GM23338 (cell line): Measurements from ENCODE around the gene ALKAL2. TPM values are rescaled to one million over a fixed set of nuclear protein-coding genes. Genes with fewer than 3 reads are reported as not detected.

ENCODE experiments used
- ATAC-seq: fragments of 200-7000 bp; cut with Tn5 transposase; 3 replicates; pipeline ENCODE4 v1.9.1; 2020
- DNase-seq: peaks from one replicate; pipeline ENCODE4 v3.0.0-alpha.2; 2015; ENCODE audit warnings: low spot score
- H2AFZ ChIP-seq: fragments of 200-600 bp; sonication (generic); 2 replicates; pipeline ENCODE4 v1.8.0; 2016; ENCODE audit warnings: antibody characterized with exemption, mild to moderate bottlenecking, moderate library complexity
- H3F3A ChIP-seq: fragments of 200-600 bp; sonication (generic); replicated peaks from 2 replicates; pipeline ENCODE4 v1.8.0; 2017; ENCODE audit warnings: antibody characterized with exemption, mixed run types, low read depth
- H3K27ac ChIP-seq: fragments of 200-600 bp; sonication (generic); 2 replicates; pipeline ENCODE4 v1.6.1; 2016; ENCODE audit warnings: low read depth
- H3K27me3 ChIP-seq: fragments of 200-600 bp; sonication (generic); 2 replicates; pipeline ENCODE4 v1.8.0; 2016; ENCODE audit warnings: mild to moderate bottlenecking, mixed run types, moderate library complexity; ENCODE audit not compliant: insufficient read depth
- H3K36me3 ChIP-seq: fragments of 200-600 bp; sonication (generic); 2 replicates; pipeline ENCODE4 v1.8.0; 2016; ENCODE audit warnings: mild to moderate bottlenecking; ENCODE audit not compliant: insufficient read depth
- H3K4me1 ChIP-seq: fragments of 200-600 bp; sonication (generic); 2 replicates; pipeline ENCODE4 v1.8.0; 2016; ENCODE audit warnings: mild to moderate bottlenecking, moderate library complexity; ENCODE audit not compliant: insufficient read depth
- H3K4me2 ChIP-seq: fragments of 200-600 bp; sonication (generic); 2 replicates; pipeline ENCODE4 v1.7.1; 2017; ENCODE audit warnings: mixed run types
- H3K4me3 ChIP-seq: fragments of 200-600 bp; sonication (generic); 2 replicates; pipeline ENCODE4 v1.6.1; 2016; ENCODE audit warnings: mixed run types
- H3K79me2 ChIP-seq: fragments of 200-600 bp; sonication (generic); replicated peaks from 2 replicates; pipeline ENCODE4 v1.8.0; 2017; ENCODE audit warnings: mild to moderate bottlenecking; ENCODE audit not compliant: insufficient read depth
- H3K9me2 ChIP-seq: fragments of 200-600 bp; sonication (generic); 2 replicates; pipeline ENCODE4 v1.8.0; 2017; ENCODE audit not compliant: insufficient read depth
- H4K20me1 ChIP-seq: fragments of 200-600 bp; sonication (generic); replicated peaks from 2 replicates; pipeline ENCODE4 v1.8.0; 2017; ENCODE audit warnings: mild to moderate bottlenecking; ENCODE audit not compliant: insufficient read depth
- H3K27ac Mint-ChIP-seq: 2 replicates; pipeline ENCODE4 v1.8.0; 2020; ENCODE audit warnings: inconsistent platforms, mild to moderate bottlenecking, moderate library complexity, mixed read lengths
- H3K27me3 Mint-ChIP-seq: 3 replicates; pipeline ENCODE4 v1.8.0; 2022; ENCODE audit warnings: low read depth, mild to moderate bottlenecking, moderate library complexity, mixed read lengths, inconsistent platforms; ENCODE audit not compliant: insufficient read depth, poor library complexity
- H3K36me3 Mint-ChIP-seq: 3 replicates; pipeline ENCODE4 v1.8.0; 2021; ENCODE audit warnings: low read depth, mild to moderate bottlenecking, inconsistent platforms, moderate library complexity, mixed read lengths
- H3K4me1 Mint-ChIP-seq: 3 replicates; pipeline ENCODE4 v1.8.0; 2020; ENCODE audit warnings: mild to moderate bottlenecking, inconsistent platforms, mixed read lengths
- H3K4me3 Mint-ChIP-seq: 3 replicates; pipeline ENCODE4 v1.8.0; 2021; ENCODE audit warnings: moderate library complexity, mild to moderate bottlenecking, inconsistent platforms, mixed read lengths
- H3K9me3 Mint-ChIP-seq: 3 replicates; pipeline ENCODE4 v1.8.0; 2020; ENCODE audit warnings: moderate library complexity, mild to moderate bottlenecking, inconsistent platforms, mixed read lengths
- CREB1 ChIP-seq: fragments of 250-450 bp; sonication (Bioruptor Pico); IDR thresholded peaks from 2 replicates; pipeline ENCODE4 v1.5.0; 2020; ENCODE audit warnings: low read depth, mild to moderate bottlenecking, moderate library complexity
- CTCF ChIP-seq, 2 experiments: fragments of 200-600 bp in 1 of 2; sonication (generic) in 1 of 2; conservative IDR thresholded peaks; 2 replicates each; pipeline versions ENCODE4 v1.5.1 to v1.6.1; 2016 to 2017; ENCODE audit warnings: antibody characterized with exemption in 2 of 2, low read depth in 2 of 2, mild to moderate bottlenecking in 2 of 2, moderate library complexity in 1 of 2
- EZH2phosphoT487 ChIP-seq: fragments of 200-600 bp; sonication (generic); IDR thresholded peaks from one replicate; pipeline ENCODE4 v1.8.1; 2018; ENCODE audit warnings: antibody characterized with exemption; ENCODE audit not compliant: unreplicated experiment
- JUNB ChIP-seq: IDR thresholded peaks from one replicate; pipeline ENCODE4 v1.6.1; 2016; ENCODE audit warnings: antibody characterized with exemption; ENCODE audit not compliant: unreplicated experiment
- NANOG ChIP-seq: IDR thresholded peaks from 2 replicates; pipeline ENCODE4 v1.6.1; 2016; ENCODE audit warnings: antibody characterized with exemption, borderline replicate concordance
- POLR2AphosphoS5 ChIP-seq: IDR thresholded peaks from 2 replicates; pipeline ENCODE4 v1.6.1; 2016; ENCODE audit warnings: antibody characterized with exemption, low read depth
- REST ChIP-seq: IDR thresholded peaks from one replicate; pipeline ENCODE4 v1.6.1; 2018; ENCODE audit warnings: antibody characterized with exemption; ENCODE audit not compliant: unreplicated experiment
- STAT1 ChIP-seq: IDR thresholded peaks from one replicate; pipeline ENCODE4 v1.6.1; 2016; ENCODE audit warnings: antibody characterized with exemption; ENCODE audit not compliant: unreplicated experiment
- ZNF114 ChIP-seq: fragments of 250-450 bp; sonication (Bioruptor Pico); IDR thresholded peaks from 2 replicates; pipeline ENCODE4 v1.5.0; 2020; ENCODE audit warnings: mild to moderate bottlenecking, moderate library complexity
- polyA plus RNA-seq: library from polyadenylated mRNA; unstranded; fragments of >200 nt; fragmentation: Nextera tagmentation; extraction: Ambion mirVana; gene quantifications from 2 replicates; pipeline ENCODE4 v1.2.1, GENCODE V29; 2016
- total RNA-seq: library from RNA; depleted of rRNA; stranded (reverse); fragments of >200 nt; shearing (Covaris generic); gene quantifications from 2 replicates; pipeline ENCODE4 v1.2.3, GENCODE V29; 2014

The ALKAL2 gene
- total and polyA plus RNA-seq, 2 experiments from 2014 or later: 6.4 to 12.1 TPM

GRCh38 chr2:271917-272316 lies 16.0 kb downstream of the ALKAL2 start (continued):
- TF ChIP-seq CTCF (conservative IDR thresholded peaks at IDR 0.05; ENCODE audit: low read depth in 2 of 2) (no peak), REST (no peak), NANOG (no peak)

GRCh38 chr2:270861-271260 lies 17.0 kb downstream of the ALKAL2 start:
- ATAC-seq (no peak), DNase-seq (no peak)
- H3K4me3 ChIP-seq: no peak overlapping the region
- H2AFZ ChIP-seq: no peak overlapping the region
- H3K4me1 Mint-ChIP-seq: peaks cover 30% of the 10 kb centered on the region
- H3K27me3 ChIP-seq: no peaks in the 10 kb centered on the region
- peaks cover 16% of the 10 kb centered on the region for H3K4me1 ChIP-seq
- TF ChIP-seq STAT1: no peak
- no peak for TF ChIP-seq NANOG
- no peak for TF ChIP-seq CTCF (conservative IDR thresholded peaks at IDR 0.05; ENCODE audit: low read depth in 2 of 2)
- no peak for TF ChIP-seq ZNF114
- no peak for TF ChIP-seq CREB1
- no peak for TF ChIP-seq POLR2AphosphoS5
- no peak for TF ChIP-seq EZH2phosphoT487
- no peak for TF ChIP-seq JUNB
- no peak for TF ChIP-seq REST
- H3K27ac Mint-ChIP-seq: no peak overlapping the region
- H3K4me3 Mint-ChIP-seq: no peak overlapping the region
- peaks cover 12% of the 10 kb centered on the region for H3K36me3 Mint-ChIP-seq
- no peak overlapping the region for H3K4me2 ChIP-seq
- no peaks in the 10 kb centered on the region for H3K27me3 Mint-ChIP-seq
- H3K9me3 Mint-ChIP-seq: no peaks in the 10 kb centered on the region
- no peaks in the 10 kb centered on the region for H3F3A ChIP-seq
- peaks cover 79% of the 10 kb centered on the region for H4K20me1 ChIP-seq
- H3K79me2 ChIP-seq: peaks cover 100% of the 10 kb centered on the region
- peaks cover 14% of the 10 kb centered on the region for H3K36me3 ChIP-seq
- no peaks in the 10 kb centered on the region for H3K9me2 ChIP-seq
- H3K27ac ChIP-seq: no peak overlapping the region
